Activated CD4-positive, alpha-beta memory T cell treated with anti-CD3 and anti-CD28 coated beads, Interleukin-2, amount 10 ng/mL, durations not matched to agents 7 days and 5 days (primary cell): ENCODE results near the gene DKK3. TPM values are rescaled to one million over a fixed set of nuclear protein-coding genes. Genes with fewer than 3 reads are reported as not detected.

Source experiments
- CTCF ChIA-PET: fragments of 350-600 bp; sonication (Branson Sonifier 250); formaldehyde crosslinking; loops from one replicate; lab custom pipeline; 2021; ENCODE audit warnings: antibody characterized with exemption, inconsistent platforms; lab: Charles Lee
- POLR2A ChIA-PET: fragments of 350-600 bp; sonication (Branson Sonifier 250); formaldehyde crosslinking; loops from one replicate; lab custom pipeline; 2021; ENCODE audit warnings: antibody characterized with exemption; lab: Charles Lee
- DNase-seq: peaks from one replicate; pipeline ENCODE4 v3.0.0-alpha.2; 2020
- H3K27ac Mint-ChIP-seq: one replicate; pipeline ENCODE4 v1.8.0; 2021; ENCODE audit warnings: mild to moderate bottlenecking, mixed read lengths
- H3K27me3 Mint-ChIP-seq: one replicate; pipeline ENCODE4 v1.8.0; 2021; ENCODE audit warnings: mixed read lengths
- H3K36me3 Mint-ChIP-seq: one replicate; pipeline ENCODE4 v1.8.0; 2021; ENCODE audit warnings: low read depth, mixed read lengths
- H3K4me1 Mint-ChIP-seq: one replicate; pipeline ENCODE4 v1.8.0; 2021; ENCODE audit warnings: mixed read lengths
- H3K4me3 Mint-ChIP-seq: one replicate; pipeline ENCODE4 v1.8.0; 2021; ENCODE audit warnings: mild to moderate bottlenecking, mixed read lengths
- H3K9me3 Mint-ChIP-seq: one replicate; pipeline ENCODE4 v1.8.0; 2021; ENCODE audit warnings: mixed read lengths
- total RNA-seq, 2 experiments: library from RNA; stranded (reverse); gene quantifications; one replicate each; pipeline ENCODE4 v1.2.3, GENCODE V29; 2021

DKK3 gene
- total RNA-seq: not detected

DNA sequence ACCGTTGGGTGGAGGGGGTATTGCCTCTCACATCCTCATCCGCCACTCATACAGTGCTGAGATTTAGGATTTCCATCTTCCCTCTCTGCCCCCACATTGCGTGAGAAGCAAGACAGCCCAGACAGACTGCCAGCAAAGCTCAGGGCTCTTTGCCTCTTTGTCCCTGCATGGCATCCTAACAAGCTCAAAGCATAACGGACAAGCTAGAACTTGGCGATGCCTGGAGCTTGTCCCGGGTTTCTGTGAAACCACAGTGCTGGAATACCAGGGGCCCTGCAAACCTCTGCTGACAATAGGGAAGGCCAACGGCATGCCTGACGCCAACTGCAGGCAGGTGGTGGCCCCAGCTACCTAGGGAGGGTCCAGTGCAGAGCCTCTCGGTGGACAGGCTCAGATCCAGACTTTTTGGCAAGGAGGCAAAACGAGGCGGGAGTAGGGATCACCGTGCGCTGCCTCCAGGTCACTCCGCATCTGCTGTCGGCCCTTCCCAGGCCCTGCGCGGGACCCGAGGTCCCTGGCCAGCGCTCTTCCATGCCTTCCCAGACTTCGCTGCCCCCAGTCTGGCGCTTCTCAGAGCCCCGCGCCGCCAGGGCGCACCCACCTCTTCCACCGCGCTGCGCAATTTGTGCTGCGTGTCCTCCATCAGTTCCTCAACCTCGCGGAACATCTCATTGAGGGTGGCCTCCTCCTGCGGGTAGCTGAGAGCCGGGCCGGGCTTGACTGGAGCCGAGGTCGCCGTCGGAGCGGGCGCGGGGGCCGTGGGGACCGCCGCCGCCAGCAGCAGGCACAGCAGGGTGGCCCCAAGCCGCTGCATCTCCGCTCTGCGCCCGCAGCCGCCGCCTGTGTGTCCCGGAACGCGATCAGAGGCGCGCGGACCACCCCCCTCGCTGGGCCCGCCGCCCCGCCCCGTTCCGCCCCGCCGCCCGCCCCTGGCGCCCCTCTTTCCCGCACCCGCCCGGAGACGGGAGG lies at the start of gene DKK3:
DKK3 (minus strand) TSS at position 858 of the 969 bp plus-strand sequence; CDS start at position 814, 44 bp downstream.
- Mint-ChIP-seq H3K36me3 (no peaks in the 10 kb centered on the region), H3K4me1 (peaks cover 7% of the 10 kb centered on the region), H3K27me3 (peaks cover 83% of the 10 kb centered on the region), H3K9me3 (no peaks in the 10 kb centered on the region), H3K4me3 (no peak within 1 kb of the TSS), H3K27ac (no peak within 1 kb of the TSS)
- ChIA-PET CTCF (interaction anchor here (1.3 to 2.5 kb wide), 2 partner anchors 40 to 41 kb away, joined by 4 to 7 read pairs; no protein-coding TSS in a partner anchor), POLR2A (no interaction called here)
- DNase-seq: no peak

- Mint-ChIP-seq H3K4me1 (peaks cover 10% of the 10 kb centered on the region), H3K27me3 (no peaks in the 10 kb centered on the region), H3K4me3 (no peak overlapping the region), H3K27ac (no peak overlapping the region), H3K9me3 (peaks cover 16% of the 10 kb centered on the region), H3K36me3 (peaks cover 8% of the 10 kb centered on the region)
- POLR2A ChIA-PET: interaction anchor here (0.8 to 0.9 kb wide), 2 partner anchors 29 to 30 kb away, joined by 3 read pairs; no protein-coding TSS in a partner anchor
- no peak for DNase-seq
- CTCF ChIA-PET: interaction anchor here (0.9 to 1.7 kb wide), 3 partner anchors 29 to 232 kb away, joined by 3 to 5 read pairs (median 4); no protein-coding TSS in a partner anchor
Observed at GRCh38 chr11:12057299-12057980, 49.0 kb upstream of the DKK3 start.

GRCh38 chr11:12056119-12056518 lies 47.7 kb upstream of the DKK3 start:
- POLR2A ChIA-PET: no interaction called here

GRCh38 chr11:12053606-12054361 lies 45.4 kb upstream of the DKK3 start:
- no peak for DNase-seq
- CTCF ChIA-PET: interaction anchor here (0.8 to 3.9 kb wide), 11 partner anchors 9 to 236 kb away, joined by 3 to 28 read pairs (median 6); no protein-coding TSS in a partner anchor
- Mint-ChIP-seq H3K4me1 (peaks cover 1% of the 10 kb centered on the region), H3K27ac (no peak overlapping the region), H3K27me3 (no peaks in the 10 kb centered on the region), H3K4me3 (no peak overlapping the region), H3K9me3 (peaks cover 16% of the 10 kb centered on the region), H3K36me3 (peaks cover 8% of the 10 kb centered on the region)
- POLR2A ChIA-PET: interaction anchor here (0.8 to 2.7 kb wide), 5 partner anchors 8 to 230 kb away, joined by 3 to 6 read pairs (median 4); no protein-coding TSS in a partner anchor

More at GRCh38 chr11:12056119-12056518, 47.7 kb upstream of the DKK3 start:
- H3K4me3 Mint-ChIP-seq: no peak overlapping the region
- CTCF ChIA-PET: interaction anchor here (1.1 kb wide), 2 partner anchors 181 to 233 kb away, joined by 3 to 4 read pairs; no protein-coding TSS in a partner anchor
- no peaks in the 10 kb centered on the region for H3K27me3 Mint-ChIP-seq
- no peak overlapping the region for H3K27ac Mint-ChIP-seq
- H3K4me1 Mint-ChIP-seq: peaks cover 1% of the 10 kb centered on the region
- DNase-seq: no peak
- peaks cover 8% of the 10 kb centered on the region for H3K36me3 Mint-ChIP-seq
- H3K9me3 Mint-ChIP-seq: peaks cover 16% of the 10 kb centered on the region

DNA sequence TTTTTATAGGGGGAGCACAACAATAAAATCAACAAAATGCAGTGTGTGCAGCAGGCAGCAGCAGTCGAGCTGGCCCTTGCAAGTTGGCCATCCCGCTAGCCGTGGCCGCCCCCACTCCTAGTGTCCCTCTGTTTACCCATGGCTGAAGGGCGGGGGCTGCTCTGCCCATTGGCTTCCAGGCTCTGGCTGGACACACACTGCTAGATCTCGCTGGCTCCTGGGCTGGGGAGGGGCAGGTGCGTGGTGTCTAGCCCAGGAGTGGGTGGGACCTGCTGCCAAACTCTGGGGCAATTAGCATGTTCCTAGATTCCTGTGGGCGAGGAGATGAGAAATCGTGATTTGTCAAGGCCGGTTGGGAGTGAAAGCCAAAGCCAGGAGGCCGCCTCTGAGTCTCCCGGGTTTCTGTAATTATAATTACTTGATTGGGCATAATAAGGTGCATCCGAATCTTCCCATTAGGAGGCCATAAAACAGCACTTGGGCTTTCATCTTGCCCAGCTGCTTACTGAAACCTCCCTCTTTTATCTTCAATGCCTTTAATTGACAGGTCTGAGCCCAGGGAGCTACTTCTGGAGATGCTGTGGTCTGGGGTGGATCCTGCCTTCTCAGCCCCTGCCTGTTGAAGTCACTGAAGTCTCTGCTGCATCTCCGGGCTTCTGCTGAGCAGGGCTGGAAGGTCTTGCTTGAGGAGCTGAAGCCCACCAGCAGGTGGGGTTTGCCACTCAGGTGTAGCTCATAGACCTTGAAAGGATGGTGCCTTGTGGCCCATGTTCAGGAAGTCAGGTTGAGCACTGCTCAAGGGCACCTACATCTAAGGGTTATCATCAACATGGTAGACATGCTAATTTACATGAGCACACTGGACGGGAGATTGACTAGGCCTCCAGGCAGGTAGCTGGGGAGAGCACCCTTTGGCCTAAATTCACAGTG lies 44.5 kb upstream of the DKK3 start:
- DNase-seq: peak; percentile 44
- CTCF ChIA-PET: interaction anchor here (0.6 to 3.9 kb wide), 11 partner anchors 8 to 236 kb away, joined by 3 to 28 read pairs (median 6); no protein-coding TSS in a partner anchor
- no peak overlapping the region for H3K27ac Mint-ChIP-seq
- H3K36me3 Mint-ChIP-seq: peaks cover 8% of the 10 kb centered on the region
- peaks cover 11% of the 10 kb centered on the region for H3K9me3 Mint-ChIP-seq
- no peak overlapping the region for H3K4me3 Mint-ChIP-seq
- peaks cover 1% of the 10 kb centered on the region for H3K4me1 Mint-ChIP-seq
- POLR2A ChIA-PET: interaction anchor here (0.8 to 2.7 kb wide), 5 partner anchors 9 to 231 kb away, joined by 3 to 6 read pairs (median 4); no protein-coding TSS in a partner anchor
- no peaks in the 10 kb centered on the region for H3K27me3 Mint-ChIP-seq

- ChIA-PET CTCF (interaction anchor here (1.0 to 3.9 kb wide), 7 partner anchors 37 to 238 kb away, joined by 3 to 28 read pairs (median 4); no protein-coding TSS in a partner anchor), POLR2A (interaction anchor here (0.6 to 2.1 kb wide), 4 partner anchors 144 to 230 kb away, joined by 3 to 7 read pairs (median 4); no protein-coding TSS in a partner anchor)
- peaks cover 6% of the 10 kb centered on the region for H3K4me1 Mint-ChIP-seq
- no peaks in the 10 kb centered on the region for H3K9me3 Mint-ChIP-seq
- H3K27me3 Mint-ChIP-seq: no peaks in the 10 kb centered on the region
- H3K36me3 Mint-ChIP-seq: no peaks in the 10 kb centered on the region
- no peak for DNase-seq
- H3K4me3 Mint-ChIP-seq: no peak overlapping the region
- no peak overlapping the region for H3K27ac Mint-ChIP-seq
Observed at GRCh38 chr11:12051287-12051662, 42.8 kb upstream of the DKK3 start.

DNA sequence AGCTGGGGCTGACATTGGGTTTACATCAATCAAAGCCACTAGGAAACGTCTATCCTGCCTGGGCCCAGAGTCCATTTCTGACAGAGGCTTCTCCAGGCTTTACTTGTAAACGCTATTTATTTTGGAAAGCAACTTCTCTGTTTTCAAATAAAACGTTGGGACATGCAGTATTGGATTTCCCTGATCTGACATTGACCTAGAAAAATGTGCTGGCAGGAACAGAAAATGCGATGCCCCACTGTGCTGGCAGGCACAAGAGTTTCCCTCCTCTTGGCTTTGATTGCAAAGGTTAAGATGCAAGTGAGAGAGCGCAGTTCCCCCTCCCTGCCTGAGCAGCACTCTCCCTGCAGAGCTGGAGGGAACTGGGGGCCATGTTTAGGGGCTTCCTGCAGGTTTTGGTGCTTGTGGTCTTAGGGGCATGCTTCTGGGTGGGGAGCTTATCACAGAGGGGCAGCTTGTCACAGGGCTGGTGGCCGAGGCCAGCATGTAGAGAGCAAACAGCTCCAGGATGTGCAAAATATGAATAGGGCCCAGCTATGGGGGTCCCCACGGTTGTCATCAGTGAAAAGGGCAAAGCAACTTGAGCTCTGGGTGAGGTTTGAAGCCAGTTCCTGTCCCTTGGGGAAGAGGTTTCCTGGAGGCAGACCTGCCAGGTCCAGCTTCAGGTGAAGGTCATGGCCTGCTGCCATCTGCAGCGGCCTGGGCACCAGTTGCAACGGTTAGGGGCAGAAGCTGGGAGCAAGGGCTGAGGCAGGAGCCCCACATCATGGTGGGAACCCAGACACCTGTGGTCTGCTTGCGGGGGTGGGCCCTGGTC lies 42.3 kb upstream of the DKK3 start:
- ChIA-PET POLR2A (interaction anchor here (0.6 to 2.1 kb wide), 3 partner anchors 145 to 231 kb away, joined by 3 to 7 read pairs (median 4); no protein-coding TSS in a partner anchor), CTCF (interaction anchor here (1.0 to 3.9 kb wide), 7 partner anchors 37 to 239 kb away, joined by 3 to 28 read pairs (median 4); no protein-coding TSS in a partner anchor)
- Mint-ChIP-seq H3K27ac (no peak overlapping the region), H3K4me3 (no peak overlapping the region), H3K9me3 (no peaks in the 10 kb centered on the region), H3K36me3 (no peaks in the 10 kb centered on the region), H3K27me3 (no peaks in the 10 kb centered on the region), H3K4me1 (peaks cover 6% of the 10 kb centered on the region)
- no peak for DNase-seq

- H3K4me1 Mint-ChIP-seq: peaks cover 10% of the 10 kb centered on the region
- POLR2A ChIA-PET: no interaction called here
- H3K27me3 Mint-ChIP-seq: no peaks in the 10 kb centered on the region
- no peak for DNase-seq
- CTCF ChIA-PET: interaction anchor here (0.6 to 7.3 kb wide), 5 partner anchors 39 to 242 kb away, joined by 3 to 212 read pairs (median 6); no protein-coding TSS in a partner anchor
- H3K4me3 Mint-ChIP-seq: no peak overlapping the region
- H3K36me3 Mint-ChIP-seq: no peaks in the 10 kb centered on the region
- no peaks in the 10 kb centered on the region for H3K9me3 Mint-ChIP-seq
- H3K27ac Mint-ChIP-seq: no peak overlapping the region
Observed at GRCh38 chr11:12048936-12049790, 40.7 kb upstream of the DKK3 start.

- ChIA-PET CTCF (interaction anchor here (0.9 to 7.3 kb wide), 10 partner anchors 14 to 247 kb away, joined by 3 to 212 read pairs (median 10); no protein-coding TSS in a partner anchor), POLR2A (interaction anchor here (0.6 to 1.5 kb wide), 2 partner anchors 190 to 235 kb away, joined by 3 to 6 read pairs; no protein-coding TSS in a partner anchor)
- Mint-ChIP-seq H3K4me3 (no peak overlapping the region), H3K36me3 (no peaks in the 10 kb centered on the region), H3K27ac (no peak overlapping the region), H3K27me3 (peaks cover 4% of the 10 kb centered on the region), H3K4me1 (peaks cover 9% of the 10 kb centered on the region), H3K9me3 (no peaks in the 10 kb centered on the region)
- DNase-seq: no peak
Observed at GRCh38 chr11:12046636-12047236, 38.3 kb upstream of the DKK3 start.
